Stimulated activated CD4-positive, alpha-beta T cell treated with anti-CD3 and anti-CD28 coated beads, TNF-alpha, amount 100 ng/mL, for 48 hours (primary cell): ENCODE data around the gene MARCOL.

Source experiments
- DNase-seq, 3 donors: peaks; one replicate each; pipeline ENCODE4 v3.0.0-alpha.2; 2020; ENCODE audit warnings: low read depth in 3 of 3

Gene MARCOL

GRCh38 chr5:148238418-148238794, at the start of gene MARCOL:
MARCOL (plus strand) TSS chr5:148238525; CDS start chr5:148238598, 73 bp downstream.
- no peak for DNase-seq

GRCh38 chr5:148191010-148191409, 47.3 kb upstream of the MARCOL start:
- no peak for DNase-seq

GRCh38 chr5:148193202-148193601, 45.1 kb upstream of the MARCOL start:
- no peak for DNase-seq

- no peak for DNase-seq
These were observed 37.2 kb upstream of the MARCOL start for GRCh38 chr5:148201151-148201550.

GRCh38 chr5:148202531-148203203, 35.7 kb upstream of the MARCOL start, which contains the start of gene SPINK6:
SPINK6 (plus strand) TSS chr5:148203042; CDS start chr5:148203097, 55 bp downstream.
- no peak for DNase-seq

- no peak for DNase-seq
These were observed 33.1 kb upstream of the MARCOL start for GRCh38 chr5:148205044-148205806.

GRCh38 chr5:148205865-148206264, 32.5 kb upstream of the MARCOL start:
- no peak for DNase-seq

- no peak for DNase-seq
These were observed 31.7 kb upstream of the MARCOL start for GRCh38 chr5:148206620-148207019.

GRCh38 chr5:148208226-148208625, 30.1 kb upstream of the MARCOL start:
- DNase-seq = no peak

- DNase-seq = no peak
These were observed 29.1 kb upstream of the MARCOL start for GRCh38 chr5:148209151-148209770.

GRCh38 chr5:148214665-148215185, 23.6 kb upstream of the MARCOL start:
- no peak for DNase-seq

- no peak for DNase-seq
These were observed 16.8 kb upstream of the MARCOL start for GRCh38 chr5:148221508-148221907.

GRCh38 chr5:148224117-148224742, 14.1 kb upstream of the MARCOL start:
- DNase-seq = no peak

- DNase-seq = no peak
These were observed 9.8 kb upstream of the MARCOL start for GRCh38 chr5:148228392-148228984.

- DNase-seq = no peak
These were observed 8.5 kb upstream of the MARCOL start for GRCh38 chr5:148229840-148230239.

- no peak for DNase-seq
These were observed 8.1 kb upstream of the MARCOL start for GRCh38 chr5:148230240-148230639.

- no peak for DNase-seq
These were observed 424 bp upstream of the MARCOL start for GRCh38 chr5:148237785-148238417.

- DNase-seq = no peak
These were observed 10.6 kb downstream of the MARCOL start for GRCh38 chr5:148248894-148249293.

- DNase-seq = no peak
These were observed 17.1 kb downstream of the MARCOL start for GRCh38 chr5:148255456-148255855.

- no peak for DNase-seq
These were observed 21.0 kb downstream of the MARCOL start for GRCh38 chr5:148259288-148259687.

GRCh38 chr5:148261221-148261620, 22.9 kb downstream of the MARCOL start:
- no peak for DNase-seq
